Measurements from ENCODE around the gene AKT1S1.

Gene AKT1S1

DNA sequence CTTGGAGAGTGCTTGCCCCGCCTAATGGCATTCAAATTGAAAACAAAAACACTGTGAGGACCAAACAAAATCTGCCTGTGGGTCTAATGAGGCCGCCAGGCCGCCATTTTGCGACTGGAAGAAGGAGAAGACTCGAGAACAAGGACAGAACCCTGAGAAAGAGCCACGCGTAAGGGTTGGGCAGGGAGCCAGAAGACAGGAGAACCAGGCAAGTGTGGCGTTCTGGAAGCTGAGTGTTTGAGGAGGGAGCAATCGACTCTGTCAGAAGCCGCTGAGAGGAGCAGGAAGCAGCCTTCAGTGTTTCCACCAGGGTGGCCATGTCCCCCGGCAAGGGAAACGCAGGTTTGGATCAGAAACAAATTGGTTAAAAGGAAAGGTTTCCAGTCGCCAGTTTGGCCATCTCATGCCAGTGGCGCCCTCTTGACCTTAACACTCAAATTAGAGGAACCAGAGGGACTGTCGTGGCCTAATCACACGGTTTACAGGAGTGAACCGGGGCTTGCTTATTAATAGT is 36.4 kb downstream of the AKT1S1 start:
- TF ChIP-seq, protein P1, sequence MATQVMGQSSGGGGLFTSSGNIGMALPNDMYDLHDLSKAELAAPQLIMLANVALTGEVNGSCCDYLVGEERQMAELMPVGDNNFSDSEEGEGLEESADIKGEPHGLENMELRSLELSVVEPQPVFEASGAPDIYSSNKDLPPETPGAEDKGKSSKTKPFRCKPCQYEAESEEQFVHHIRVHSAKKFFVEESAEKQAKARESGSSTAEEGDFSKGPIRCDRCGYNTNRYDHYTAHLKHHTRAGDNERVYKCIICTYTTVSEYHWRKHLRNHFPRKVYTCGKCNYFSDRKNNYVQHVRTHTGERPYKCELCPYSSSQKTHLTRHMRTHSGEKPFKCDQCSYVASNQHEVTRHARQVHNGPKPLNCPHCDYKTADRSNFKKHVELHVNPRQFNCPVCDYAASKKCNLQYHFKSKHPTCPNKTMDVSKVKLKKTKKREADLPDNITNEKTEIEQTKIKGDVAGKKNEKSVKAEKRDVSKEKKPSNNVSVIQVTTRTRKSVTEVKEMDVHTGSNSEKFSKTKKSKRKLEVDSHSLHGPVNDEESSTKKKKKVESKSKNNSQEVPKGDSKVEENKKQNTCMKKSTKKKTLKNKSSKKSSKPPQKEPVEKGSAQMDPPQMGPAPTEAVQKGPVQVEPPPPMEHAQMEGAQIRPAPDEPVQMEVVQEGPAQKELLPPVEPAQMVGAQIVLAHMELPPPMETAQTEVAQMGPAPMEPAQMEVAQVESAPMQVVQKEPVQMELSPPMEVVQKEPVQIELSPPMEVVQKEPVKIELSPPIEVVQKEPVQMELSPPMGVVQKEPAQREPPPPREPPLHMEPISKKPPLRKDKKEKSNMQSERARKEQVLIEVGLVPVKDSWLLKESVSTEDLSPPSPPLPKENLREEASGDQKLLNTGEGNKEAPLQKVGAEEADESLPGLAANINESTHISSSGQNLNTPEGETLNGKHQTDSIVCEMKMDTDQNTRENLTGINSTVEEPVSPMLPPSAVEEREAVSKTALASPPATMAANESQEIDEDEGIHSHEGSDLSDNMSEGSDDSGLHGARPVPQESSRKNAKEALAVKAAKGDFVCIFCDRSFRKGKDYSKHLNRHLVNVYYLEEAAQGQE (IDR thresholded peaks at IDR 0.05; ENCODE audit: insufficient read depth in 1 of 2, low read depth in 2 of 2, low read length in 2 of 2) = no peak
- TF ChIP-seq FOXP2 (optimal IDR thresholded peaks at IDR 0.05; ENCODE audit: borderline replicate concordance, extremely low read depth, extremely low read length, insufficient read depth) (no peak), TAF1 (IDR thresholded peaks at IDR 0.05; ENCODE audit: borderline replicate concordance, insufficient read depth, low read length) (no peak), SIN3A (IDR thresholded peaks at IDR 0.05; ENCODE audit: borderline replicate concordance, insufficient read depth, low read length) (no peak), POLR2AphosphoS5 (IDR thresholded peaks at IDR 0.05; ENCODE audit: low read depth, low read length) (no peak)

DNA sequence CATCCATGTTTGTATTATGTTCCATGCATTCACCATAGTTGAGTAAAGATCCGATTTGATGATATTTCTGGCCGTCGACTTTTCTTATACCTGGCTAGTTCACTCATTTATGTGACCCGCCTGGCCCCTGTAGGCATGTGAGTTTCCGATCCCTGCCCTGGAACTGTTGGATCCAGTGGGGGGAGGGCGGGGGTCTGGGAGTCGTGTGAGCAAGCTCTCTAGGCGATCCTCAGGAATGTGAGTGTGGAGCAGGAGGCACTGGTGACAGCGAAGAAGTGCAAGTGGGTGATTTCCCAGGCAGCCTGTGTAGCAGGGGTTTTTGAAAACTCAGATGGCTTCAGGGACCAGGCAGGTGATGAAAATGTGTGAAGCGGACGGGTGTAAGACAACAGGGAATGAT is 36.8 kb downstream of the AKT1S1 start:
- TF ChIP-seq, protein P1 (IDR thresholded peaks at IDR 0.05; ENCODE audit: insufficient read depth in 1 of 2, low read depth in 2 of 2, low read length in 2 of 2) = no peak
- TF ChIP-seq SIN3A (IDR thresholded peaks at IDR 0.05; ENCODE audit: borderline replicate concordance, insufficient read depth, low read length) (no peak), FOXP2 (optimal IDR thresholded peaks at IDR 0.05; ENCODE audit: borderline replicate concordance, extremely low read depth, extremely low read length, insufficient read depth) (no peak)

GRCh38 chr19:49839713-49840112 is 37.4 kb downstream of the AKT1S1 start:
- TF ChIP-seq POLR2AphosphoS5 (IDR thresholded peaks at IDR 0.05; ENCODE audit: low read depth, low read length) = no peak
- no peak for TF ChIP-seq TAF1 (IDR thresholded peaks at IDR 0.05; ENCODE audit: borderline replicate concordance, insufficient read depth, low read length)
- TF ChIP-seq, protein P1 (IDR thresholded peaks at IDR 0.05; ENCODE audit: insufficient read depth in 1 of 2, low read depth in 2 of 2, low read length in 2 of 2) = no peak
- no peak for TF ChIP-seq FOXP2 (optimal IDR thresholded peaks at IDR 0.05; ENCODE audit: borderline replicate concordance, extremely low read depth, extremely low read length, insufficient read depth)

DNA sequence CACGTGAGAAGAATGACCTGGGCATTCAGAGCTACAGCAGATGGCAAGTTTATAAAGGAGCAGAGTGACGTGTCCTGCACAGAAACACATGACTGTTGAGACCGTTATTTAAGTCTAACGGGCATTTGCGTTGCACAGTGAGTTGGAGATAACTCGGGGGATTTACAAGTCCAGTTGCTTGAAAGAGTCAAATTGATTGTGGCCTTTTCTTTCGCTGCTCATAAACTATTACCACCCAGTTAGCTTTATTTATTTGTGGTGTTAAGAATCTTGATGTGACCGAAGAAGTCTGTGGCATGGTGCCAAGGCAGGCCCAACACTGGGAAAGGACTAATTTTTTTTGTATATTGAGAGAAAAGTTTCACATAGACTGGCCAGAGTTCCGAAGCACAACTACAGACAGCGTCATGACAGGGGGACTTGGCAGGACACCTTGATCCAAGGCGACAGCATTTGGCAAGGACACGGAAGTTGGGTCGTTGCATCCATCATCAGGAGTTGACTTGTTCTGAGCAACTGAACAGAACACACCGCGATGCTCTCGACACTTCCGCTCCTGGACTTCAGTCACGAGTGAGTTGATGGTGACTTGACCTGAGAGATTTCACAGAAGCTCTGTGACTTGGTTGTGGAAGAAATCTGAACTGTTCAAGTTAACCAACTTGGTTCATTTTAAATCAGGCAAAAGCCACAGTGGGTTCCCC is 38.1 kb downstream of the AKT1S1 start:
- TF ChIP-seq SIN3A (IDR thresholded peaks at IDR 0.05; ENCODE audit: borderline replicate concordance, insufficient read depth, low read length) = no peak
- TF ChIP-seq POLR2AphosphoS5 (IDR thresholded peaks at IDR 0.05; ENCODE audit: low read depth, low read length) = no peak
- no peak for TF ChIP-seq TAF1 (IDR thresholded peaks at IDR 0.05; ENCODE audit: borderline replicate concordance, insufficient read depth, low read length)
- TF ChIP-seq, protein P1 (IDR thresholded peaks at IDR 0.05; ENCODE audit: insufficient read depth in 1 of 2, low read depth in 2 of 2, low read length in 2 of 2) = no peak
- TF ChIP-seq FOXP2 (optimal IDR thresholded peaks at IDR 0.05; ENCODE audit: borderline replicate concordance, extremely low read depth, extremely low read length, insufficient read depth) = no peak

Data from PFSK-1 (cell line).